HEK293 (cell line): Measurements from ENCODE around the gene MNX1.

ENCODE experiments used
- CTCF ChIA-PET: fragments of 350-600 bp; formaldehyde crosslinking; extraction: SDS; loops from one replicate; lab custom pipeline; 2021; ENCODE audit warnings: antibody characterized with exemption; lab: Yijun Ruan, JAX
- POLR2A ChIA-PET: fragments of 300-600 bp; formaldehyde crosslinking; extraction: SDS; loops from one replicate; lab custom pipeline; 2020; ENCODE audit warnings: antibody characterized with exemption, inconsistent platforms; lab: Yijun Ruan, JAX
- H3K27ac ChIP-seq: fragments of 200-500 bp; sonication (Bioruptor generic); 2 replicates; pipeline ENCODE4 v1.5.1; 2014; ENCODE audit warnings: low read depth, low read length, control low read depth, inconsistent platforms; ENCODE audit errors: extremely low read depth
- H3K36me3 ChIP-seq, 2 experiments: fragments of 200-500 bp in 1 of 2; sonication (Bioruptor generic) in 1 of 2; 1 replicate in 1 of 2; 2 replicates in 1 of 2; pipeline ENCODE4 v1.5.1; 2014 to 2017; ENCODE audit warnings: inconsistent platforms in 2 of 2, low read length in 2 of 2; ENCODE audit not compliant: control insufficient read depth in 2 of 2, insufficient read depth in 1 of 2
- H3K4me1 ChIP-seq: fragments of 200-500 bp; sonication (Bioruptor generic); 2 replicates; pipeline ENCODE4 v1.5.1; 2014; ENCODE audit warnings: mild to moderate bottlenecking, low read length, inconsistent platforms; ENCODE audit not compliant: control insufficient read depth, insufficient read depth
- H3K4me3 ChIP-seq: 2 replicates; pipeline ENCODE4 v1.5.1; 2011; ENCODE audit warnings: low read depth, mild to moderate bottlenecking, control low read depth, low read length, moderate library complexity
- H3K9me3 ChIP-seq: fragments of 200-500 bp; sonication (Bioruptor generic); 2 replicates; pipeline ENCODE4 v1.5.1; 2014; ENCODE audit warnings: low read depth, low read length, inconsistent platforms; ENCODE audit not compliant: control insufficient read depth, insufficient read depth
- EGR2 ChIP-seq: fragments of 450-650 bp; formaldehyde crosslinking; IDR thresholded peaks from 2 replicates; pipeline ENCODE4 v1.5.1; 2016; ENCODE audit warnings: low read depth, missing biosample characterization, missing genetic modification characterization
- GLIS2 ChIP-seq: fragments of 450-650 bp; formaldehyde crosslinking; IDR thresholded peaks from 2 replicates; pipeline ENCODE4 v1.5.1; 2016; ENCODE audit warnings: missing biosample characterization, missing genetic modification characterization
- HIC1 ChIP-seq: fragments of 450-650 bp; formaldehyde crosslinking; IDR thresholded peaks from 2 replicates; pipeline ENCODE4 v1.5.1; 2016; ENCODE audit warnings: missing biosample characterization, missing genetic modification characterization
- KLF1 ChIP-seq: fragments of 450-650 bp; formaldehyde crosslinking; IDR thresholded peaks from 2 replicates; pipeline ENCODE4 v1.5.1; 2016; ENCODE audit warnings: missing biosample characterization, missing genetic modification characterization
- PATZ1 ChIP-seq: fragments of 450-650 bp; formaldehyde crosslinking; IDR thresholded peaks from 2 replicates; pipeline ENCODE4 v1.5.1; 2016; ENCODE audit warnings: missing biosample characterization, missing genetic modification characterization
- SP2 ChIP-seq: fragments of 450-650 bp; formaldehyde crosslinking; IDR thresholded peaks from 2 replicates; pipeline ENCODE4 v1.5.1; 2016; ENCODE audit warnings: missing biosample characterization, missing genetic modification characterization
- YY1 ChIP-seq: fragments of 450-650 bp; formaldehyde crosslinking; IDR thresholded peaks from 2 replicates; pipeline ENCODE4 v1.5.1; 2018; ENCODE audit warnings: missing biosample characterization, missing genetic modification characterization
- ZBTB17 ChIP-seq: fragments of 450-650 bp; formaldehyde crosslinking; IDR thresholded peaks from 2 replicates; pipeline ENCODE4 v1.5.1; 2016; ENCODE audit warnings: missing biosample characterization, missing genetic modification characterization
- ZBTB20 ChIP-seq: fragments of 450-650 bp; formaldehyde crosslinking; IDR thresholded peaks from 2 replicates; pipeline ENCODE4 v1.5.1; 2016; ENCODE audit warnings: missing biosample characterization, missing genetic modification characterization
- ZBTB44 ChIP-seq: fragments of 450-650 bp; IDR thresholded peaks from 2 replicates; pipeline ENCODE4 v1.5.1; 2018; ENCODE audit warnings: missing biosample characterization, mild to moderate bottlenecking, missing genetic modification characterization
- ZBTB8A ChIP-seq: fragments of 450-650 bp; formaldehyde crosslinking; IDR thresholded peaks from 2 replicates; pipeline ENCODE4 v1.5.1; 2016; ENCODE audit warnings: missing biosample characterization, missing genetic modification characterization
- ZNF146 ChIP-seq: fragments of 450-650 bp; formaldehyde crosslinking; IDR thresholded peaks from 2 replicates; pipeline ENCODE4 v1.5.1; 2016; ENCODE audit warnings: missing biosample characterization, missing genetic modification characterization
- ZNF157 ChIP-seq: fragments of 450-650 bp; formaldehyde crosslinking; IDR thresholded peaks from 2 replicates; pipeline ENCODE4 v1.5.1; 2016; ENCODE audit warnings: missing biosample characterization, missing genetic modification characterization
- ZNF266 ChIP-seq: fragments of 450-650 bp; formaldehyde crosslinking; IDR thresholded peaks from 2 replicates; pipeline ENCODE4 v1.5.1; 2016; ENCODE audit warnings: missing biosample characterization, missing genetic modification characterization, low read depth
- ZNF341 ChIP-seq: fragments of 450-650 bp; formaldehyde crosslinking; IDR thresholded peaks from 2 replicates; pipeline ENCODE4; 2016; ENCODE audit warnings: low read depth, missing biosample characterization, missing genetic modification characterization
- ZNF433 ChIP-seq: fragments of 450-650 bp; formaldehyde crosslinking; IDR thresholded peaks from 2 replicates; pipeline ENCODE4 v1.5.1; 2016; ENCODE audit warnings: missing biosample characterization, missing genetic modification characterization, low read depth
- ZNF518A ChIP-seq: fragments of 450-650 bp; formaldehyde crosslinking; conservative IDR thresholded peaks from 2 replicates; pipeline ENCODE4 v1.5.1; 2016; ENCODE audit warnings: low read depth, missing biosample characterization, missing genetic modification characterization
- ZNF560 ChIP-seq: fragments of 450-650 bp; formaldehyde crosslinking; IDR thresholded peaks from 2 replicates; pipeline ENCODE4 v1.5.1; 2017; ENCODE audit warnings: missing biosample characterization, missing genetic modification characterization, borderline replicate concordance
- ZNF623 ChIP-seq: fragments of 450-650 bp; formaldehyde crosslinking; IDR thresholded peaks from 2 replicates; pipeline ENCODE4 v1.5.1; 2016; ENCODE audit warnings: missing biosample characterization, missing genetic modification characterization
- ZNF660 ChIP-seq: fragments of 450-650 bp; IDR thresholded peaks from 2 replicates; pipeline ENCODE4 v1.5.1; 2018; ENCODE audit warnings: missing biosample characterization, mild to moderate bottlenecking, missing genetic modification characterization

Gene MNX1

GRCh38 chr7:157009170-157009777 is 1.2 kb downstream of the MNX1 start (continued):
- TF ChIP-seq PATZ1 (tag by site-specific recombination) (0 out of 2 replicates have a peak, but pooled peaks have one; percentile 42), ZNF623 (tag by site-specific recombination) (no peak), EGR2 (no peak), ZNF266 (tag by site-specific recombination) (no peak), YY1 (peak; percentile 20; the same call in 1 of the 2 replicates), ZNF660 (tag by site-specific recombination) (0 out of 2 replicates have a peak, but pooled peaks have one; percentile 21), ZNF157 (tag by site-specific recombination) (no peak), ZBTB8A (tag by site-specific recombination) (peak; percentile 75), HIC1 (0 out of 2 replicates have a peak, but pooled peaks have one; percentile 34)
- TF ChIP-seq, all 188 proteins: peak for 22

DNA sequence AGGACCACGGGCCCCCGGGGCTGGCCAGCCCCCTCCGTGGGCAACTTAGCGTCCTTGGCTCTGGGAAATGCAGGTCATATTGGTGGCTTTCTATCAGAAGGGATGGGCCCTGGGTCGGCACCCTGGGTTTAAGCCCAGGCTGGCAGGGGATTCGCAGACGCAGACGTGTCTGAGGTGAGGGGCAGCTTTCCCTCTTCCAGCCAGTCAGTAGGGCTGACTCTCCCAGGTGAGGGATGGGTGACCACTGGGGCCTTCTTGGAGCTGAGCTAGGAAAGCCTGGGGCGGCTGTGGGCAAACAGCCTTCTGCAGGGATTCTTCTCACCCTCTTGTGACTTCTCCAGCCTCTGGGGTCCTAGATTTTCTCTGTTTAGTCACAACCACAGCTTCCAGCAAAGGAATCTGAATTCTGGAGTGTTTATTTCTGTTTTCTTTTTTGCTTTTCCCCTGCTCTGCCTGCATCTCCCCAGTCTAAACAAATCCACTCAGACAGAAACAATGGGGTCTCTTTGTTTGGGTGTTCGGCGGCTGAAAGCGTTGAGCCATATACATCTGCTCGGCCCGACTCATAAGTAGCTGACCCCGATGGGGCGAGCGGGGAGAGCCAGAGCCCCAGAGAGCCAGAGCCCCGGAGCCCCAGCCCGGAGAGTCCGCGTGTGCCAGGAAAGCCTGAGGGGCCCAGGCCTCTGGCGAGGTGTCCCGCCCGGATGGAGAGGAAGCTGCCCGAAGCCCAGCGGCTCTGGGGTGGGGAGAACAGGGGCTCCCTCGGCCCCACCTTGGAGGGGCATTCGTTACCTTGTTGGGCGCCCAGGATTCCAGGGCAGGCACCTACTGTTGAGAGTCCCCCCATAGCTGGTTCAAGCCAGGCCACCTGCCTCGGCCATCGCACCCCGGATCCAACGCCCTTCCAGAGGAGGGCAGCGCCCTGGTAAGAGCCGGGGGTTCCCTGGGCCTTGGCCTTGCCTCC is 2.0 kb downstream of the MNX1 start:
- CTCF ChIA-PET, result interaction anchor here (0.5 kb wide), 1 partner anchor 1410 kb away, joined by 3 read pairs; no protein-coding TSS in a partner anchor
- H3K4me1 ChIP-seq, result peaks cover 10% of the 10 kb centered on the region; the same call in 1 of the 2 replicates
- no peaks in the 10 kb centered on the region for H3K9me3 ChIP-seq
- peak overlapping the region; percentile 71 for H3K4me3 ChIP-seq
- H3K36me3 ChIP-seq, result peaks cover 0 to 27% of the 10 kb centered on the region in 2 experiments; a peak in 2 of 3 replicates
- H3K27ac ChIP-seq, result peak overlapping the region; percentile 8; the same call in 1 of the 2 replicates
- POLR2A ChIA-PET, result interaction anchor here (1.2 kb wide), 1 partner anchor 8 kb away, joined by 3 read pairs; no protein-coding TSS in a partner anchor
- TF ChIP-seq KLF1 (tag by site-specific recombination) (peak; percentile 23; the same call in 1 of the 2 replicates), ZNF518A (tag by site-specific recombination) (no peak), ZNF341 (peak; percentile 75), ZBTB17 (tag by site-specific recombination) (peak; percentile 25; the same call in 1 of the 2 replicates), ZNF560 (tag by site-specific recombination) (no peak), ZBTB44 (no peak), ZBTB20 (tag by site-specific recombination) (peak; percentile 88), SP2 (tag by site-specific recombination) (peak; percentile 13; the same call in 1 of the 2 replicates), PATZ1 (tag by site-specific recombination) (peak; percentile 19; the same call in 1 of the 2 replicates), ZNF146 (tag by site-specific recombination) (no peak), GLIS2 (peak; percentile 42; the same call in 1 of the 2 replicates), ZNF433 (no peak)
